Measurements from ENCODE around the gene DOCK1.

The DOCK1 gene

DNA sequence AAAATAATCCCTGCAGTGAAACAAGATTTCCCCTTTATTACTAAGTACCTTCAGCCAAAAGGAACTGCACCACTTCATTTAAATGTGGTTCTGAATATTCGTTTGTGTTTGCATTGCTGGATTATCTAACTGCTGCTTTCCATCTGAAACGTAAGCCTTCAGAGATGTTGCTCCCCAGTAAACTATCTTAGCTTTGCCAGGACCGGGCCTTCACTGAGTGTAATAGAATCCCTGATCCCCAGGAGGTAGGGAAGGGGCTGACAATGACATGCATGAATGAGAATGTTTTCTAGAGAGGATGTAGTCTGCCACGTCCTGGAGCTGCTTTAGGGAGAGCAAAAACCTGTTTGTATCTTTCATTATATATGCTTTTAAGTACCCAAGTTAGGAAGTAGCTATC is 310.6 kb downstream of the DOCK1 start:
- Histone ChIP-seq H3K4me1 (no peaks in the 10 kb centered on the region), H3K36me3 (replicated peaks) (no peaks in the 10 kb centered on the region), H3K4me3 (no peak overlapping the region), H3K9me3 (no peaks in the 10 kb centered on the region), H3K27me3 (ENCODE audit: low read depth) (no peaks in the 10 kb centered on the region)
- DNase-seq (ENCODE audit: low spot score in 2 of 2), result no peak
- in situ Hi-C loops (cut with MboI; ENCODE audit: low sequenced_read_pairs), result no loop called here

DNA sequence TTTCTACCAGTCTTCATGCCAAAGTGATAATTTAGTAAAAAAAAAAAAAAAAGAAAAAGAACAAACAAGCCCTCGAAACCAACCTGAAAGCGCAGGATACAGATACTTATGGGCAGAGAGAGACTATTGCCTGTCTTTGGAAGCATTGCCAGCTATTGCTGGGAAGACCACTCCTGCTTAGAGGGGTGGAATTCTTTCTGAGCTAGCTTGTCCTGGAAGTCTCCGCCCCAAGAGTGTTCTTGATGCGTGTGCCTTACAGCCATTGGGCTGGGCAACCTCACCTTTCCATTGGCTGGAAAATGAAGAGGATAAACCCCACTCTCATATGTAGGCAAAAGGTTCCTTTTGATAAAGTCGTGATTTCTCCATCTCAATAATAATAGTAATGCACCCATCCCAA is 311.0 kb downstream of the DOCK1 start:
- H3K4me1 ChIP-seq, result no peaks in the 10 kb centered on the region
- no peak for DNase-seq (ENCODE audit: low spot score in 2 of 2)
- H3K27me3 ChIP-seq (ENCODE audit: low read depth), result no peaks in the 10 kb centered on the region
- H3K4me3 ChIP-seq, result no peak overlapping the region
- H3K9me3 ChIP-seq, result no peaks in the 10 kb centered on the region
- no peaks in the 10 kb centered on the region for H3K36me3 ChIP-seq (replicated peaks)
- in situ Hi-C loops (cut with MboI; ENCODE audit: low sequenced_read_pairs), result no loop called here

DNA sequence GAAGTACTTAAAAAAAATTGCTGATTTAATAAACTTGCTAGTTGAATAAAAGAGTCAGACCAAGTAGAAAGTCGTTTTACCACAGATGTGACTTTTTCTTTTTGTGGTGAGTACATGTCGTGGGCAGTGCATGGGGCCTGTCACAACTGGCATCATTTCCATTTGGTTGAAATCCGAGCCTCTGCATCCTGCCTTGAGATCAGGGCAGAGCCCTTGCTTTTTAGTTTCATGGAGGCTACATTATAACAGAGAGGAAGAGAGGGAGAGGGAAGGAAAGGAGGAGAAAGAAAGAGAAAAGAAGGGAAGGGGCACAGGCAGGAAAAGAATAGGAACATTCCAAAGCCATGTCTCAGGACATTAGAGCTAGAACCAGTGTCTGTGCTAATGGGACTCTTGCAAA is 311.6 kb downstream of the DOCK1 start:
- Histone ChIP-seq H3K36me3 (replicated peaks) (no peaks in the 10 kb centered on the region), H3K4me1 (no peaks in the 10 kb centered on the region), H3K9me3 (no peaks in the 10 kb centered on the region), H3K4me3 (no peak overlapping the region), H3K27me3 (ENCODE audit: low read depth) (no peaks in the 10 kb centered on the region)
- in situ Hi-C loops (cut with MboI; ENCODE audit: low sequenced_read_pairs), result no loop called here
- DNase-seq (ENCODE audit: low spot score in 2 of 2), result no peak

DNA sequence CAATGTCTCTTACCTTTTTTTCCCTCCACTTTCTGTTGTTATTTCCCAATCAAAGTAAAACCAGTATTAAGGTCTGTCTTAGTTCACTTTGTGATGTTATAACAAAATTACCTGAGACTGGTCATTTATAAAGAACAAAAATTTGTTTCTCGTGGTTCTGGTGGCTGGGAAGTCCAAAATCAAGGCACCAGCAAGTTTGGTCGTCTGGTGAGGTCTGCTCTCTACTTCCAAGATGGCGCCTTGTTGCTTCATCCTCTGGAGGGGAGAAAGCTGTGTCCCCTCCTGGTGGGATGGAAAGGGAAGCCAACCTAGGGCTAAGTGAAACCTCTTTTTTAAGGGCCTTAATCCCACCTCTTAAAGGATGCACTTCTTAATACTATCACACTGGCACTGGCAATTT is 313.4 kb downstream of the DOCK1 start:
- in situ Hi-C loops (cut with MboI; ENCODE audit: low sequenced_read_pairs), result no loop called here
- DNase-seq (ENCODE audit: low spot score in 2 of 2), result no peak
- no peaks in the 10 kb centered on the region for H3K27me3 ChIP-seq (ENCODE audit: low read depth)
- no peaks in the 10 kb centered on the region for H3K36me3 ChIP-seq (replicated peaks)
- H3K4me1 ChIP-seq, result no peaks in the 10 kb centered on the region
- H3K4me3 ChIP-seq, result no peak overlapping the region
- H3K9me3 ChIP-seq, result no peaks in the 10 kb centered on the region

DNA sequence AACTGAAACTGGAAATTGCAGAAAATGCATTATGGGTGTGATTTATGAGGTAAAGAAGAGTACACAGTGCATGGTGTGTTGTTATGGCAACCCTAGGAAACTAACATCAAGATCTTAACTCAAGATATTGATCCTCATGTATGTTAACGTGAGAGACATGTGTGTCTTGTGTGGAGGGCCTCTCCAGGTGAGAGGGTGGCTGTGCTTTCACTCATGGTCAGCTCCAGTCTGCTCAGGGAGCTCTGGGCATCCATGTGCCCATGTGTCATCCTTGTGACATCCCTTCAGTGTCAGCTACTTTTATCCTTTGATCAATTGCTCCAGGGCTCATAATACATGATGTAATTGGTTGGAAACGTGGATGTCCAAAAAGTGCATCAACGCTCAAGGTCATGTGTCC is 316.1 kb downstream of the DOCK1 start:
- Histone ChIP-seq H3K4me3 (no peak overlapping the region), H3K4me1 (no peaks in the 10 kb centered on the region), H3K9me3 (no peaks in the 10 kb centered on the region), H3K27me3 (ENCODE audit: low read depth) (no peaks in the 10 kb centered on the region), H3K36me3 (replicated peaks) (no peaks in the 10 kb centered on the region)
- no peak for DNase-seq (ENCODE audit: low spot score in 2 of 2)
- in situ Hi-C loops (cut with MboI; ENCODE audit: low sequenced_read_pairs), result no loop called here

DNA sequence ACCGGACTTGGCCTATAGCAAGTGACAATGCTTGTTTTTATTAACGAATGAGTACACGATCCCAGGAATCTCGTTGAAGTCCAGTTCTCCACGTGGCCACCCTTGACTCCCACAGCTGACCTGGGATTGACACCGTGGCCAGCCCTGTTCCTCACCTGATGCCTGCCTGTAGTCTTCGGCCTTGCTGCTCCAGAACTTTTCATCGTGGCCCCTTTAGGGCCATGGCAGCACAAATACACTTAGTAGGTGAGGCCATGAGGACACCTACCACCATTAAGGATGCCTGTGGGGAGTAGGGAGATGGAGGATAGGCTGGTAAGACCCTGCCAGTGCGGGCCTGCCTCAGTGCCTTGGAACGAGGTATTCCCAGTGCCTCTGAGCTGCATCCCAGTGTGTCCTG is 321.8 kb downstream of the DOCK1 start:
- DNase-seq (ENCODE audit: low spot score in 2 of 2), result no peak
- Histone ChIP-seq H3K4me1 (no peaks in the 10 kb centered on the region), H3K27me3 (ENCODE audit: low read depth) (no peaks in the 10 kb centered on the region), H3K36me3 (replicated peaks) (no peaks in the 10 kb centered on the region), H3K4me3 (no peak overlapping the region), H3K9me3 (no peaks in the 10 kb centered on the region)
- in situ Hi-C loops (cut with MboI; ENCODE audit: low sequenced_read_pairs), result no loop called here

DNA sequence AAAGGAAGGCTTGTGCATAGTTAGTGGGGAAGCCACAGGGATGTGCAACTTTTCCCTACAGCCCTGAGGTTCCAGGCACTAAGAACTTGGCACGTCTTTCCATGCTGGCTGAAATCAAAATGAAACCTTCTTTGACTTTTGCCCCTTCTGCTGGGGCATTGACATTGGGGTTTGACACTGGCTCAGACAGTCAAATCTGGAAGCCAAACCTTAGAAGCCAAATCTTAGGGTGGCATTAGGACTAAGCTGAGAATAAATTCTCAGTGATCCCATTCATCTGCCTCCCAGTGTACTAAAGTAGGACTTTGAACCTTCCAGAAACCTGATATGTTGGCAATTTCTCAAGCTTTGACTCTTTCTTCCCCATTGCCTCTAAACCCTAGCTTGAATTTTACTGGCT is 322.4 kb downstream of the DOCK1 start:
- in situ Hi-C loops (cut with MboI; ENCODE audit: low sequenced_read_pairs), result no loop called here
- Histone ChIP-seq H3K9me3 (no peaks in the 10 kb centered on the region), H3K4me1 (no peaks in the 10 kb centered on the region), H3K4me3 (no peak overlapping the region), H3K36me3 (replicated peaks) (no peaks in the 10 kb centered on the region), H3K27me3 (ENCODE audit: low read depth) (no peaks in the 10 kb centered on the region)
- no peak for DNase-seq (ENCODE audit: low spot score in 2 of 2)

DNA sequence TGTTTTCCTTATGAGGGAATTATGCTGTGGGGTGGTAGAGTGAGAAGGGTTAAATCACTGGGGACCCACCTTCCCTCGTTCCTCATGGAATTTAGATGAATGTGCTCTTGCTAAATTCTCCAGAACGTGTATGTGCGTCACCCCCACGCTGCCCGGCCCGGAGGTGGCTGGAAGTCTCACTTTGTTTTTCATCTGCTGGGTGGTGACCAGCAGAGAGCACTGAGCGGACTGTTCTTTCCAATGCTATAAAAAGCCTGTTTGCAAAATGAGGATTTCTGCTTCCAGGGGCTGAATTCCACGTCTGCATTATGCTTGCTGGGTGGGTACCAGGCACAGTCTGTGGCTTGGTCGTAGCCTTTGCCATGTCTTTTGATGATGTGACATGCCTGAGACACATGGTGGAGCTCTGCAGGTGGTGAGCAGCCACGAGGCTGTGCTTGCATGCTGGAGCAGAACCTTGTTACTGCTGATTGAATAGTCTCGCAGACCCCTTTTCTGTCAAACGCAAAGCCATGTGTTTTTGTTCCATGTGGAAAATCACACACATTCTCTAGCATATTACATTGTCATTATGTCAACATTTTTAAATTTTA is 323.1 kb downstream of the DOCK1 start:
- no peaks in the 10 kb centered on the region for H3K27me3 ChIP-seq (ENCODE audit: low read depth)
- DNase-seq (ENCODE audit: low spot score in 2 of 2), result no peak
- in situ Hi-C loops (cut with MboI; ENCODE audit: low sequenced_read_pairs), result no loop called here
- H3K4me3 ChIP-seq, result no peak overlapping the region
- H3K36me3 ChIP-seq (replicated peaks), result no peaks in the 10 kb centered on the region
- H3K4me1 ChIP-seq, result peaks cover under 1% of the 10 kb centered on the region; the same call in 1 of the 2 replicates
- no peaks in the 10 kb centered on the region for H3K9me3 ChIP-seq

DNA sequence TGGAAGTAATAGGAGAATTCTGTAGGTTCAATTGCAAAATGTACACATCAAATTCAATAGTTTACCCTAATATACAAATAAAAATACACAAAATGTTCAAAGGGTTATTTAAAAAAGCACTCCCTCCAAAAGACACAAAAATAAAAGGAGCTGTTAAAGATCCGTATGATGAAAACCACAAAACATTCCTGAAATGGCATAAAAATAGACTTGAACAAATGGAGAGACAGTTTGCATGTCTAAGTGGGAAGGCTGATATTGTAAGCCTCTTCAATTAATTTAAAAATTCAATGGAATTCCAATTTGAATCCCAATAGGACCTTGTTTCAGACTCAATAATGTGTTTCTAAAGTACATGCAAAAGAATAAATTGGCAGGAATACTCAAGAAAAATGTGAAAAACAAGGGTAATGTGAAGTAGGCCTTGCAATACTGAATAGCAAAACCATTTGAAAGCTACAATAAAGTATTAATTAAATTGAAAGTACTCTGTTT is 329.1 kb downstream of the DOCK1 start:
- Histone ChIP-seq H3K4me1 (peaks cover 13% of the 10 kb centered on the region), H3K36me3 (replicated peaks) (no peaks in the 10 kb centered on the region), H3K27me3 (ENCODE audit: low read depth) (no peaks in the 10 kb centered on the region), H3K4me3 (no peak overlapping the region), H3K9me3 (no peaks in the 10 kb centered on the region)
- in situ Hi-C loops (cut with MboI; ENCODE audit: low sequenced_read_pairs), result no loop called here
- DNase-seq (ENCODE audit: low spot score in 2 of 2), result peak in 1 of 2 experiments; percentile 96

DNA sequence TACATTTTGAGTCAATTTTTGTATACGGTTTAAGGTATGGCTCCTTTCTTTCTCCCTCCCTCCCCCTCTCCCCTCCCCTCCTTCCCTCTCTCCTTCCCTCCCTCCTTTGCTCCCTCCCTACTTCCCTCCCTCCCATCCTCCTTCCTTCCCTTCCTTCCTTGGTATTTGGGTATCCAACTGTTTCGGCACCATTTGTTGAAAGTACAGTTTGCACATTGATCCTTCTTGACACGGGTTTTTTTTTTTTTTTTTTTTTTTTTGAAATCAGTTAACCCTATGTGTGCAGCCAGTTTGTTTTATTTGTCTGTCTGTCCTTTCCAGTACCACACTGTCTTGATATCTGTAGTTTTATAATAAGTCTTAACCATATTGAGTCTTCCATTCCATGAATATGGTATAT is 331.0 kb downstream of the DOCK1 start:
- peaks cover 13% of the 10 kb centered on the region for H3K4me1 ChIP-seq
- in situ Hi-C loops (cut with MboI; ENCODE audit: low sequenced_read_pairs), result no loop called here
- no peak for DNase-seq (ENCODE audit: low spot score in 2 of 2)

DNA sequence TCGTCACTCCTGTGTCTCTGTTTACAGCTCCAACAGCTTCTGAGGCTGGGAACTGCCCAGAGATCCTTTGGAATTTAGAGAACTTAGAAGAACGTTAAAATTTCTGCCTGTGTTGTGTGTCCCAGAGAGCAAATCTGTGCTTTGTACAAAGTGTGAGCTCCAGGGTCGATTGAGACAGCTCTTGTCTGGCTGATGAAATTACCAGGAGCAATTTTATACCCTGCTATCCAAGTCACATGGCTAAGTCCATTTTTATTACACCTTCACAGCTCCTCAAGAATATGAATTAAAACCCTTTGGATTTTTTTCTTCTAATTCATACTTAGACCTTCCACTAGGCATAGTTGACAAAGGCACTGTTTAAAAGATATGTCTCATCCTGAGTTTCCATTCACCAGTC is 337.7 kb downstream of the DOCK1 start:
- no peak for DNase-seq (ENCODE audit: low spot score in 2 of 2)
- in situ Hi-C loops (cut with MboI; ENCODE audit: low sequenced_read_pairs), result no loop called here
- no peaks in the 10 kb centered on the region for H3K9me3 ChIP-seq
- no peaks in the 10 kb centered on the region for H3K4me1 ChIP-seq
- no peaks in the 10 kb centered on the region for H3K27me3 ChIP-seq (ENCODE audit: low read depth)
- no peaks in the 10 kb centered on the region for H3K36me3 ChIP-seq (replicated peaks)
- no peak overlapping the region for H3K4me3 ChIP-seq

More for the DNA sequence above, 331.0 kb downstream of the DOCK1 start:
- H3K27me3 ChIP-seq (ENCODE audit: low read depth), result no peaks in the 10 kb centered on the region
- no peaks in the 10 kb centered on the region for H3K36me3 ChIP-seq (replicated peaks)
- no peak overlapping the region for H3K4me3 ChIP-seq
- H3K9me3 ChIP-seq, result no peaks in the 10 kb centered on the region

DNA sequence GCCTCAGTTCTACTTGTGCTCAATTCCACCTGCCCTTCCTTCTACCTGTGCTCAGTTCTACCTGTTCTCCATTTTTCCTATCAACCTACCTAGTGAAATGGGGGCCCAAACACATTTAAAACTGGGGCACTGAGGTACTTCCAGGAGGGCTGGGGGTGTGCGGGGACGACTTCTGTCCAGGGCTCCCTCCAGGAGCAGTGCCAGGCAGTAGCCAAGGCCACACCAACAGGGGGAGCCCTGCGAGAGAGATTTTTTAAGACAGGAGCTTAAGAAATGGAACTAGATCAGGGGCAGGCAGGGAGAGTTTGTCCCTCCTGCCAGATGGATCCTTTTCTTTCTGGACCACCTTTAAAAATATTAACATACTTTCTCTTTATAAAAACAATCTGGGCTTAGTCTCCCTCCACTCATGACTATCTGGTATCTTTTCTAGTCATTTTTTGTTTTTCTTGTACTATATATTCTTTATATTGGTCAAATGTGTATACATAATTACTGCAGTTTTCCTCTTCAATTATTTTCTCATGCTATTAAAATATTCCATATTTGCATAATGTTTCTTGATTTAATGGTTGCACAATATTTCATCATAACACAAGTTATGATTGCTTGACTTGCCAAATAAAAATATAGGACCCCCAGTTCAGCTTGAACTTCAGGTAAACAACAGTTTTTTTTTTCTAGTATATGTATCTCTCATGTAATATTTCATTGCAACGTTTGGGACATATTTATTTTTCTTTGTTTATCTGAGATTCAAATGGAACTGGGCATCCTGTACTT is 338.5 kb downstream of the DOCK1 start:
- peak; percentile 12 to 74 for DNase-seq (ENCODE audit: low spot score in 2 of 2)
- Histone ChIP-seq H3K4me3 (no peak overlapping the region), H3K27me3 (ENCODE audit: low read depth) (no peaks in the 10 kb centered on the region), H3K4me1 (no peaks in the 10 kb centered on the region), H3K36me3 (replicated peaks) (no peaks in the 10 kb centered on the region; the same call in 1 of the 2 replicates), H3K9me3 (no peaks in the 10 kb centered on the region)
- in situ Hi-C loops (cut with MboI; ENCODE audit: low sequenced_read_pairs), result no loop called here

DNA sequence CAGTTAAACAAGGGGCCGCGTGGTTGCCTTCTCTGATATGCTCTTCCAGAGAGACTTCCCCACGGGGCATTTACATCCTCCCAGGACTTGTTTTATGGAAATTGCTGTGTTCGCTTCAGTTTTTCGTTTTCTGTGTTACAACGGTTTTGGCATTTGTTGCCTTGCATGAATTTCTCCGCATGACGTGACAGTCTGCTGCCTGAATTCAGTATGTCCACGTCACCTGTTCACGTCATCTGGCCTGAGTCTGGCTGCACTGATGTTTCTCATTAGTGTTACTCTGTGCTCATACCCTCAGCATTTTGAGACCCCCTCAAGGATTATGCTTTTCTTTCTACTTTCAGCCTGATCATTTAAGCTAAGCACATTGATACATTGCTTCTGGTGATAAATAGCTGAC is 340.2 kb downstream of the DOCK1 start:
- Histone ChIP-seq H3K27me3 (ENCODE audit: low read depth) (no peaks in the 10 kb centered on the region), H3K4me3 (no peak overlapping the region), H3K4me1 (no peaks in the 10 kb centered on the region), H3K36me3 (replicated peaks) (no peaks in the 10 kb centered on the region; the same call in 1 of the 2 replicates), H3K9me3 (no peaks in the 10 kb centered on the region)
- in situ Hi-C loops (cut with MboI; ENCODE audit: low sequenced_read_pairs), result no loop called here
- DNase-seq (ENCODE audit: low spot score in 2 of 2), result no peak

DNA sequence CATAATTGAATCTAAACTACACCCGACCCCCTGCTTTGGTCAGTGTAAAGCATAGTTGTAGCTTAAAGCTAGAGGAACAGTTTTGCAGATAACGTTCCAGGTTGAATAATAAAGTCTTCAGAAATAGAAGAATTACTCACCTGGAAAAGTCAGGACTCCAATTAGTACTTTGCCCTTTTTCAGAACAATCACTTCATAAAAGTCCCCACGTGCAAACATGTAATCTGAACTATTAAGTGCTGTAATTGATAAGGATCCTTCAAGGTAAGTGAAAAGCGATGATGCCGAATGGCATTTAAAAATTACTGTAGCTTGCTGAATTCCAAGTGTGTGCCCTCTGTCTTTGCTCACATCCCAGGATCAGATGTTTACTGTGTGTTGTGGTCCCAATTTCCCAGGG is 344.8 kb downstream of the DOCK1 start:
- Histone ChIP-seq H3K9me3 (no peaks in the 10 kb centered on the region), H3K27me3 (ENCODE audit: low read depth) (no peaks in the 10 kb centered on the region), H3K4me3 (no peak overlapping the region), H3K4me1 (no peaks in the 10 kb centered on the region), H3K36me3 (replicated peaks) (no peaks in the 10 kb centered on the region; the same call in 1 of the 2 replicates)
- DNase-seq (ENCODE audit: low spot score in 2 of 2), result no peak
- in situ Hi-C loops (cut with MboI; ENCODE audit: low sequenced_read_pairs), result no loop called here

All from HAP-1 (cell line).